ENCODE measurements around the gene SNUPN. TPM values are rescaled to one million over a fixed set of nuclear protein-coding genes. Genes with fewer than 3 reads are reported as not detected.
A peak's percentile ranks its signal among the peaks of the same experiment; 100 is the strongest.
"Not testable (repeated sequence)": the region's sequence is repeated elsewhere in the genome, so short reads cannot be mapped to it uniquely, and the experiment has no call there.

Gene SNUPN
- total RNA-seq, 1 donor from 2014 or later: 24.1 TPM

DNA sequence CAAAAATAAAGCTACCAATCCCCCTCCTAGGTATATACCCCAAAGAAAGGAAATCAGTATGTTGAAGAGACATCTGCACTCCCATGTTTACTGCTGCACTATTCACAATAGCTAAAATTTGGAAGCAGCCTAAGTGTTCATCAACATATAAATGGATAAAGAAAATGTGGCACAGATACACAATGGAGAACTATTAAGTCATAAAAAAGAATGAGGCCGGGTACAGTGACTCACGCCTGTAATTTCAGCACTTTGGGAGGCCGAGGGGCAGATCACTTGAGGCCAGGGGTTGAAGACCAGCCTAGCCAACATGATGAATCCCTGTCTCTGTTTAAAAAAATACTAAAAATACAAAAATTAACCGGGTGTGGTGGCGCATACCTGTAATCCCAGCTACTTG is 36.5 kb downstream of the SNUPN start:
- no peak for FAIRE-seq
- DNase-seq (ENCODE audit: low spot score in 2 of 2): no peak

DNA sequence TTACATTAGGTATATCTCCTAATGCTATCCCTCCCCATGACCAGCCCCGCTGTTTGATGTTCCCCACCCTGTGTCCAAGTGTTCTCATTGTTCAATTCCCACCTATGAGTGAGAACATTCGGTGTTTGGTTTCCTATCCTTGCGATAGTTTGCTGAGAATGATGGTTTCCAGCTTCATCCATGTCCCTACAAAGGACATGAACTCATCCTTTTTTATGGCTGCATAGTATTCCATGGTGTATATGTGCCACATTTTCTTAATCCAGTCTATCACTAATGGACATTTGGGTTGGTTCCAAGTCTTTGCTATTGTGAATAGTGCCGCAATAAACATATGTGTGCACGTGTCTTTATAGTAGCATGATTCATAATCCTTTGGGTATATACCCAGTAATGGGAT is 39.1 kb downstream of the SNUPN start:
- DNase-seq (ENCODE audit: low spot score in 2 of 2); FAIRE-seq: not testable (repeated sequence)

DNA sequence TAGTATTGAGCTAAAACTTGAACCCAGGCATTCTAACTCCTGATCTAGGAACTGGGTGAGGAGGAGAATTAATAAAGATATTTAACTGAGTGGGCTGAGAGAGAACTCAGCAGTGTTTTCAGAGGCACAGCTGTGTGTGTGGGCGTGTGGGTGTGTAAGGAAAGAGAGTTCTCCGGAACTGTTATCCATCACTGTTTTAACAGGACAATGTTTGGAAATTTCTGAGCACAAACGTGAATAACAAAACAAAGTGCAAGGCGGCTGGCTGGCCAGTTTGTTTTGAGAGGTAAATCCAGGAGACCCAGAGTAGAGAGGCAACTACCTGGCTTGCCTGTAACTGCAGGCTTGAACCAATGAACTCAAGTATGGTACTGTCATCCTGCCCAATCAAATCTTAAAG is 41.4 kb downstream of the SNUPN start:
- FAIRE-seq: no peak
- no peak for DNase-seq (ENCODE audit: low spot score in 2 of 2)

DNA sequence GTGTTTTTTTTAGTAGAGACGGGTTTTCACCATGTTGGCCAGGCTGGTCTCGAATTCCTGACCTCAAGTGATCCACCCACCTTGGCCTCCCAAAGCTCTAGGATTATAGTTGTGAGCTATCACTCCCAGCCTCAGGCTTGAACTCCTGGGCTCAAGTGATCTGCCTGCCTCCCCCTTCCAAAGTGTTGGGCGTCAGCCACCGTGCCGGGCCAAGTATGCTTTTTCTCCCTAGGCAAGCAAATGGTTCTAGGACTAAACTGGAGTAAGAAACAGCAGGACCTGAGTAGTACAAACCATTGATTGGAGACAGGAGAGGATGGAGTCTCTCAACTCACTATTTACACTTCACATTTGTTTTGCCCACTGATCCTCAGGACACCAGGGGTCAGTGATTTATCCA is 41.8 kb downstream of the SNUPN start:
- FAIRE-seq: no peak

DNA sequence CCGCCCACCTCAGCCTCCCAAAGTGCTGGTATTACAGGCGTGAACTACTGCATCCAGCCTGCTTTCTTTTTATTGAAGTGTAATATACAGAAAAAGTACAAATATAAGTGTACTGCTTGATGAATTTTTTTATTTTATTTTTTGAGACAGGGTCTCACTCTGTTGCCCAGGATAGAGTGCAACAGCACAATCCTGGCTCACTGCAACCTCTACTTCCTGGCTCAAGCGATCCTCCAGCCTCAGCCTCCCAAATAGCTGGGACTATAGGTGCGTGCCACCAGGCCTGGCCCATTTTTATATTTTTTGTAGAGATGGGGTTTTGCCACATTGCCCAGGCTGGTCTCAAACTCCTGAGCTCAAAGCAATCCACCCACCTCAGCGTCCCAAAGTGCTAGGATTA is 42.6 kb downstream of the SNUPN start:
- FAIRE-seq; DNase-seq (ENCODE audit: low spot score in 2 of 2): not testable (repeated sequence)

More for the DNA sequence above, 41.8 kb downstream of the SNUPN start:
- DNase-seq (ENCODE audit: low spot score in 2 of 2): no peak

DNA sequence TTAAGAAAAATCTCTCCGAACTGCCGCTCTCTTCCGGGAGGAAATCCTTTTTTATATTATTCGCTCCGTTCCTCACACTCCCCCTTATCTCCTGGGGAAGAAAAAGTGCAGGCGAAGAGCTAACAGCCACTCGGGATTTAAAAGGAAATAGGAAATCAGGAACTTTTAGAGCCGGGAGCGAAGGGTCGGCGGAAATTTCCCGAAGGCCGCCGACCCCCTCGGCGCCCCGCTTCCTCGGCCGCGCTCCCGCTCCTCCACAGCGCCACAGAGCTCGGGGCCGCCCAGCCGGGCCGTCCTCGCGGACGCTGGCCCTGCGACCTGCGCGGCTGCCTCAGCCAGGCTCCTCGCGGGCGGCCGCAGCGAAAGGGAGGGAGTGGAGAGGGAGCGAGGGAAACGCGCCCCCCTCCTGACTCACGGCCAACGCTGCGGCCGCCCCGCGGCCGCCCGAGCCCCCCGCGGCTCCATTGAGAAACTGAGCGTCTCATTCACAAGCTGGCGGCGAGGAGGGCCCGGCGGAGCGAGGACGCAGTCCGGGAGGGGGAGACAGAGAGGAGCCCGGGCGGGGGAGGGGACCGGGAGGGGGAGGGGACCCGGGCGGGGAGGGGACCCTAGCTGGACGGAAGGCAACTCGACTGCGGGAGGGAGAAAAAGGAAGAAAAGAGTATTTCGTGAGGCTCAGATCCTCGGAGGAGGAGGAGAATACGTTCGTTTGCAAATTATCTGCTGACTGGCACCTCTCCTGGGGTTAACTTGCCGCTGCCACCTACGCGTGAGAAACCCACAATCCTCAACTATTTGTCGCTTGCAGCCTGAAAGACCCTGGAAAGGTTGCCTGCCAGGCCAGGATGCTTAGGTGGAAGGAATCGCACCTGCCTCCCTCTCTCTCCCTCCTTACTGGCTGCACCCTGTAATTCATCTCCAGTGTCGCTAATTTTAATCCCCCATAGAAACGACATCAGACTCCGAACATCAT is 46.3 kb downstream of the SNUPN start, which contains the start of gene PTPN9:
PTPN9 (minus strand) TSS at position 368 of the 973 bp plus-strand sequence. CDS start 539 bp downstream, outside the sequence.
- DNase-seq (ENCODE audit: low spot score in 2 of 2) (peak; percentile 76 to 80), FAIRE-seq (no peak)

DNA sequence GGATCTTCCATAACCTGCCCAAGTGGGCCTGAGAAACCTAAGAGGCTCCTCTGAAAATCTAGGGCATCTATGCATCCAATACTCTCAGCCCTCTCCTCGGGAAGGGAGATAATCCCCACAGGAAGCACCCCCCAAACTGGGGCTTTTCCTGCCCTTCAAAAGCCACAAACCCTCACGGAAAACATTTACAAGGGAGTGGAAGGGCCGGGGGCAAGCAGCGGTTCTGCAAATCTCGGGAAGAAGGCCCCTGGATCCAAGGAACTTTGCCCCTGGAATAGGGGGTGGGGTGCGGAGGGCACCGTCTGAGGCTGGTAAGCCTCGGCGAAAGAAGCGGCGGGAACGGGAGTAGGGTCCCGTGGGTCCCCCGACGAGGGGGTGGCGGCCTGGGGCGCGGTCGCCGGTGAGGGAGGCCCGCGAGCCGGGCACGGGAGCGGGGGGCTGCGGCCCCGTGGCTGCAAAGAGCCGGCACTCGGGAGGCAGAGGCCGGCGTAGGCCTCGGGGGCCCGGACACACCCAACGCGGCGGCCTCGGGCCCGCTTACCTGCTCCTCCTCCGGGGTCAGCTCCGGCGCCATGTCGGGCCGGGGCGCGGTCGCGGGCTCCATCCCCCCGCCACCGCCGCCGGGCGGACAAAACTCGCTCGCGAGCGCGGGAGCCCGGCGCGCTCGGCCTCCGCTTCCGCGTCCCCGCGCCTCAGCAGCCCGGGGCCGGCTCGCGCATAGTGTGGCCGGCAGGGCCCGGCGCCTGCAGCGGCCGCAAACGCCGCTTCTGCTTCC is 47.2 kb downstream of the SNUPN start:
- FAIRE-seq (no peak), DNase-seq (ENCODE audit: low spot score in 2 of 2) (peak; percentile 35 to 58)

DNA sequence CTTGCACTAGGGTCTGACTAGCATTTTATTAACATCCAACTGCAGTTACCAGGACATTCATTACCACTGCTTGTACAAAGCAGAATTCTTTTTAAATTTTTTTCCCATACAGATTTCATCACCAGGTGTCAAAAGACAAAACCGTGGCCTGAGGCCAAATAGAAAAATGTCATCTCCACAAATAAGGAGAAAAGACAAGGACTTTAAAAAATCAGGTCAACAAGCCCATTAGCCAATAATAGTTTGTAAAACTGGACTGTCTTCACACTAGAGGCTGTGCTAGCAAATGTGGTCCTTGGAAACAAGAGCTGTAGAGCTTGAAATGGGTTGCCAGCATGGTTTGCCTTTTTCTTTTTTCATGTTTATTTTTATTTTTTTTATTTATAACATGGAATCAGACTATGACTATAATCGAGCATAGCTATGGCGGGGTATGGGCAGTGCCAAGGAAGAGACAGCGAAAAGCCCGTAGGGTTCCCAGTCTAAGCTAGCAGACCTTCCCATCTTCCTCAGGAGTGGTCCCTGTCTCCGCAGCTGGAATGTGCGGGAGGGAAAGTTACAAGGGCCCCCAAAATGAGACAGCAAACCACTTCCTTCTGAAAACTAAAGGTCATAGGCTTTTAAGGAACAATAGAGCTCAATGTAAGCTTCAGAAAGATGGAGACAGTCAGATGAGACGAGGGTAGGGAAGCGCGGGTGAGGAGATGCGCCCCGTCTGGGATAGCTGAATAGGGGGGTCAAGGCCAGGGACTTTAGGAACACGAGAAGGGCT is 47.9 kb downstream of the SNUPN start:
- no peak for FAIRE-seq

DNA sequence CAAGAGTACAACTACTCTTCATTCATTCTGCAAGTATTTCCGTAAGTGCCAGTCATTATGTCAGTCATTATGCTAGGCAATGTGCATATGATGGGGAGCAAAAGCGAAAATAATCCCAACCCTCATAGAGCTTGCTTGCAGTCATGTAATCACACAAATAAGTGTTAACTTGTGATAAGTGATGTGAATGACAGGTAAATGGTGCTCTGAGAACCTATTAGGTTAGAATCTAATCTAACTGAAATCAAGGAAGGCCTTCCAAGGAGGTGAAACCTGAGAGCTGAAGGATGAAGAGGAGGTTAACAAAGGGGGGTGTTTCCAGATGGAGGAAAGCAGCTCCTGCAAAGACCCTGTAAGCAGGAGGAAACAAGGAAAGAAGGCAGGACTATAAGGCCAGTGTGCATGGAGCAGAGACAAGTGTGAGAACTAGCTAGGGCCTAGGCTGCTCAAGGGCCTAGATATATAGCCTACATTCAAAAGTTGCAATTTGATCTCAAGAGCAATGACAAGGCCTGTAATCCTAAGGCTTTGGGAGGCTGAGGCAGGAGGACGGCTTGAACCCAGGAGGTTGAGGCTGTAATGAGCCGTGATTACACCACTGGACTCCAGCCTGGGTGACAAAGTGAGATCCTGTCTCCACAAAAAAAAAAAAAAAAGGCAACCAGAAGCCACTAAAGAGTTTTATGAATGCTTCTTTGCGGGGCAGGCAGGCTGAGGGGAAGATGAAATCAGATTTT is 51.7 kb downstream of the SNUPN start:
- FAIRE-seq (no peak), DNase-seq (ENCODE audit: low spot score in 2 of 2) (no peak)

More for the DNA sequence above, 47.9 kb downstream of the SNUPN start:
- no peak for DNase-seq (ENCODE audit: low spot score in 2 of 2)

DNA sequence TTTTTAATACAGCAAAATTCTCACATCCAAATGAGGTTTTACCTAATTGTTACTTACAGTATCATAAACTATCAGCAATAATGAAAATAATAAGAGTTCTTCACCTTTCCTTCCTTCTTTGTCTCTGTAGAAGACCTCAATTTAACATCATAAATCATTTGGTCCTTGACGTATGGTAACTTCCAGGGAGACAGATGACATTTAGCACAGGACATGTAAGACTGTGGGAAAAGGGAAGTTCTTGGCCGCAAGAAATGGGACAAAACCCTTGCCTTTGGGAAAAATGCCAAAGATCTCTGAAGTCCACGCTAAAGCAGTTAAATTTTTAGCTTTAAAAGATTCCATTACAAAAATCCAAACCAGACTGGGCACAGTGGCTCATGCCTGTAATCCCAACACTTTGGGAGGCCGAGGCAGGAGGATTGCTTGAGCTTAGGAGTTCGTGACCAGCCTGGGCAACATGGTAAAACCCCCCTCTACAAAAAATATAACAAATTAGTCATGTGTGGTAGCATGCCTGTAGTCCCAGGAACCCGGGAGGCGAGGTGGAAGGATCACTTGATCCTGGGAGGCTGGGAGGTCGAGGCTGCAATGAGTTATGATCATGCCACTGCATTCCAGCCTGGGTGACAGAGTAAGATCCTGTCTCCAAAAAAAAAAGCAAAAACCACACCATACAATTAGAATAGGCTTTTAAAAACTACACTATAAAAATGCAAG is 55.2 kb downstream of the SNUPN start:
- no peak for DNase-seq (ENCODE audit: low spot score in 2 of 2)
- FAIRE-seq: no peak

DNA sequence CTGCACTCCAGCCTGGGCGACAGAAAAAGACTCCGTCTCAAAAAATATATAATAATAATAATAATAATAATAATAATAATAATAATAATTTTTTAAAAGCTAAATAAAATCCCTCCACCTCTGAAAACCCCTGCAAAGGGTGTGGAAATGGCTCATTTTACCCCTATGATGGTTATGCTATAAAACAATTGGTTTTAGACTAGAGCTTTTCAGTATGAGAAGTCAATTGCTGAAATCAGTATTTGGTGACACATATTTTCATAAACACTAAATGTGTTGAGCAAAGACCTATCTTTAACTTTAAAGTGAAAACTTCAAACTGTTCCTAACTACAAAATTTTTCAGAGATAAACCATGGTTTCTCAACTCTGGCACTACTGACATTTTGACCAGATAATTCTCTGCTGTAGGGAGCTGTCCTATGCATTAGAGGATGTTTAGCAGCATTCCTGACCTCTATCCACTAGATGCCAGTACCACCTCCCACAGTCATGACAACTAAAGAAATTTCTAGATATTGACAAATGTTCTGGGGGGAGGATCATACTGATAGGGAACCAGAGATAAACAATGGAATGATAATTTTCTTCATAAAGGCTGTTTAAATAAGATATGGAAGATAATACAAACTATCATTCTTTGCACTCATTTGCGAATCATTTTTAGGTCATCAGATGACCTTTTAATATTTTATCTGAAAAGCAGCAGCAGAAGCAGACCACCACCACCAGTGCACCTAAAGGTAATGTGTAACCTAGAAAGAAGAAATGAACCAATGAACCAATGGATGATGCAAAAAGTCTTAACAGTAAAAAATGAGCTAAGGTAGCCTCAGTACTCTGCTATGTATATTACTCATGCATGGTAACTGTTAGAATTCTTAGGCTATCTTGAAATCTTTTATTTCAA is 60.2 kb downstream of the SNUPN start:
- DNase-seq (ENCODE audit: low spot score in 2 of 2) (no peak), FAIRE-seq (no peak)

DNA sequence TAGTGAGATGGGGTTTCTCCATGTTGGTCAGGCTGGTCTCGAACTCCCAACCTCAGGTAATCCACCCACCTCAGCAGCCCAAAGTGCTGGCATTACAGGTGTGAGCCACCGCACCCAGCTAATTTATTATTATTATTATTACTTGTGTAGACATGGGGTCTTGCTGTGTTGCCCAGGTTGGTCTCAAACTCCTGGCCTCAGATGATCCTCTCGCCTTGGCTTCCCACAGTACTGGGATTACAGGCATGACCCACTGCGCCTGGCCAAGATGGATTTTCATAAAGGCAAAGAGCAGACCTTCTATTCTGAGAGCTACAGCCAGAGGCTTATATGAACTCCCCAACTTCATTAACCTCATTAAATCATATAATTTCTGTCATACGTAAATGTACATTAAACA is 63.6 kb downstream of the SNUPN start:
- FAIRE-seq: no peak
- DNase-seq (ENCODE audit: low spot score in 2 of 2): no peak

DNA sequence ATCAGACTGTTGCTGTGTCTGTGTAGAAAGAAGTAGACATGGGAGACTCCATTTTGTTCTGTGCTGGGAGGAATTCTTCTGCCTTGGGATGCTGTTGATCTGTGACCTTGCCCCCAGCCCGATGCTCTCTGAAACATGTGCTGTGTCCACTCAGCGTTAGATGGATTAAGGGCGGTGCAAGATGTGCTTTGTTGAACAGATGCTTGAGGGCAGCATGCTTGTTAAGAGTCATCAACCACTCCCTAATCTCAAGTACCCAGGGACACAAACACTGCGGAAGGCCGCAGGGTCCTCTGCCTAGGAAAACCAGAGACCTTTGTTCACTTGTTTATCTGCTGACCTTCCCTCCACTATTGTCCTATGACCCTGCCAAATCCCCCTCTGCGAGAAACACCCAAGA is 66.2 kb downstream of the SNUPN start:
- DNase-seq (ENCODE audit: low spot score in 2 of 2); FAIRE-seq: not testable (repeated sequence)

DNA sequence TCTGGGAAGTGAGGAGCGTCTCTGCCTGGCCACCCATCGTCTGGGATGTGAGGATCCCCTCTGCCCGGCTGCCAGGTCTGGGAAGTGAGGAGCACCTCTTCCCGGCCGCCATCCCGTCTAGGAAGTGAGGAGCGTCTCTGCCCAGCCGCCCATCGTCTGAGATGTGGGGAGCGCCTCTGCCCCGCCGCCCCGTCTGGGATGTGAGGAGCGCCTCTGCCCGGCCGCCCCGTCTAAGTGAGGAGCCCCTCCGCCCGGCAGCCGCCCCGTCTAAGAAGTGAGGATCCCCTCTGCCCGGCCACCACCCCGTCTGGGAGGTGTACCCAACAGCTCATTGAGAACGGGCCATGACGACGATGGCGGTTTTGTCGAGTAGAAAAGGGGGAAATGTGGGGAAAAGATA is 66.6 kb downstream of the SNUPN start:
- FAIRE-seq; DNase-seq (ENCODE audit: low spot score in 2 of 2): not testable (repeated sequence)

DNA sequence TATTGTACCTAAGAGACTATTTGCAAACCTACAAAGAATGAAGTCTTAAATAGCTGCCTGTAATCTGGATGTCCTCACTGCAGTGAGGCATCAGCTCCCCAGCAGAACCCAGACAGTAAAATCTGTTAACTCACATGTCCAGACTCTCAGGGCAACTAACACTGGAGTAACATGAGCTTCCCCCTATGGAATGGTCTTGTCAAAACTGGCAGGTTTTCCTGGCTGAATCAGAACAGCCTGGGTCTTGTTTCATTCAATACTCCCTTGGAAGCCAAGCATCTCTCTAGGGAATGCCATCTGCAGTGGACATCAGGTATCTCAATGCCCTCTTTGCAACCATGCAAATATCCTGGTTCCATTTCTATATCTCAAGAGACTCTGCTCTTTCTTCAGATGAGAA is 70.8 kb downstream of the SNUPN start:
- no peak for DNase-seq (ENCODE audit: low spot score in 2 of 2)
- FAIRE-seq: no peak

DNA sequence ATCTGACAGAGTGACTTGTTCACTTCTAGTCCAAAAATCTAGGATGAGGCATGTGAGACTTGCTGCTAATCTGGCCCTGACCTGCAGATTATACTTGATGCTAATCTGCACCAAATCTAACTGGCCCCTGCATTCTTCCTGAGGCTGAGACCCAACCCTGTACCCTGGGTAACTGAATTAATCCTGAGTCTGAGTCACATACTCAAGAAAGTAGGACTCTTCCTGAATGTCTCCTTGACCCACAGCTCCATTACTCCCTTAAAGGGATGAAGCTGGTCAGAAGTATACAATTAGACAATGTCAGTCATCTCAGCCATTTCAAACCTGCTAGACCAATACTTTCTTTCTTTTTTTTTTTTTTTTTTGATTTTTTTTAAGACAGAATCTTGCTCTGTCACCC is 71.9 kb downstream of the SNUPN start:
- no peak for DNase-seq (ENCODE audit: low spot score in 2 of 2)
- FAIRE-seq: no peak

DNA sequence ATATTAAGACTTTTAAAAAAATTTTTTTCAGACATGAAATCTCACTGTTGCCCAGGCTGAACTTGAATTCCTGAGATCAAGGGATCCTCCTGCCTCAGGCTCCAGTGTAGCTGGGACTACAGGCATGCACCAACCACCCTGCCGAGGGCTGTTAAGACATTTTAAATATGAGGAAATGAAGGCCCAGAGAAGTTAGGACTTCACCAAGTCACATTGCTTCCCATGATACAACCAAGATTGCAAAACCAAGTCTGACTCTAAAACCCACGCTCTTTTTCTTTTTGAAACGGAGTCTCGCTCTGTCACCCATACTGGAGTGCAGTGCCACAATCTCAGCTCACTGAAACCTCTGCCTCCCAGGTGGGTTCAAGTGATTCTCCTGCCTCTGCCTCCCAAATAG is 74.4 kb downstream of the SNUPN start:
- no peak for DNase-seq (ENCODE audit: low spot score in 2 of 2)
- FAIRE-seq: no peak
